Activated T-cell treated with anti-CD3 and anti-CD28 coated beads for 1 hour (primary cell): ENCODE results near the gene LRCH1.

Experiments used
- DNase-seq: peaks from one replicate; pipeline ENCODE4 v3.0.0-alpha.2; 2020; ENCODE audit warnings: low read depth

The LRCH1 gene

GRCh38 chr13:46712524-46712923, 159.6 kb downstream of the LRCH1 start:
- DNase-seq = no peak

- DNase-seq = no peak
Observed at GRCh38 chr13:46715363-46715762, 162.4 kb downstream of the LRCH1 start.

- DNase-seq = no peak
Observed at GRCh38 chr13:46716821-46717220, 163.9 kb downstream of the LRCH1 start.

GRCh38 chr13:46717275-46717674, 164.3 kb downstream of the LRCH1 start:
- no peak for DNase-seq

GRCh38 chr13:46717856-46718255, 164.9 kb downstream of the LRCH1 start:
- no peak for DNase-seq

DNA sequence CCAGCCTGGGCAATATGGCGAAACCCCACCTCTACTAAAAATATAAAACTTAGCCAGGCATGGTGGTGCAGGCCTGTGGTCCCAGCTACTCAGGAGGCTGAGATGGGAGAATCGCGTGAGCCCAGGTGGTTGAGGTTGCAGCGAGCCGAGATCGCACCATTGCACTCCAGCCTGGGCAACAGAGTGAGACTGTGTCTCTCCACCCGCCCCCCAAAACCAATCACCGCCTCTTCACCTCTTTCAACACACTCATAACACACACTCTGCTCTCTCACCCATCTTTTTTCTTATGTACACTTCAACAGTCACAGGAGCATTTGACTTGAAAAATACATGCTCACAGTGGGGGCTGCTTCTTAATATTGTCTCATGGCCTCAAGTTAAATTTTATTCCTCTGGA, 167.2 kb downstream of the LRCH1 start:
- no peak for DNase-seq

DNA sequence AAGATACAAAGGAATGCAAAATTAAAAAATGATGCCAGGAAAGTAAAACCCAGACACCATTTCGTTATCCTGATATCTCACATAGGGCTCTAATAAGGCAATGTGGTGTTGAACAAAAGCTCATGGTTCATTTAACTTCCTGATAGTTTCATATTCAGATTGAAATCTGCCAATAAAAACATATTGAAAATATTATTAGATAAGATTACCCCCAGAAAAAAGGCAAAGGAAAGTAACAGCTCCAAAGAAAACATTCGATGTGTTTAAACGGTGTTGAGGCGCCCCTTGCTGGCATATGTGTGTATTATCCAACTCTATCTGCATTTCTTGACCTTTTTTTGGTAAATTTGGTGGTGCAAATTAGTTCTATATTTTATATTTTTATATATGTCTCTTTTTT, 168.1 kb downstream of the LRCH1 start:
- peak; percentile 32 for DNase-seq

GRCh38 chr13:46726347-46726746, 173.4 kb downstream of the LRCH1 start:
- no peak for DNase-seq

GRCh38 chr13:46728777-46729176, 175.8 kb downstream of the LRCH1 start:
- no peak for DNase-seq

DNA sequence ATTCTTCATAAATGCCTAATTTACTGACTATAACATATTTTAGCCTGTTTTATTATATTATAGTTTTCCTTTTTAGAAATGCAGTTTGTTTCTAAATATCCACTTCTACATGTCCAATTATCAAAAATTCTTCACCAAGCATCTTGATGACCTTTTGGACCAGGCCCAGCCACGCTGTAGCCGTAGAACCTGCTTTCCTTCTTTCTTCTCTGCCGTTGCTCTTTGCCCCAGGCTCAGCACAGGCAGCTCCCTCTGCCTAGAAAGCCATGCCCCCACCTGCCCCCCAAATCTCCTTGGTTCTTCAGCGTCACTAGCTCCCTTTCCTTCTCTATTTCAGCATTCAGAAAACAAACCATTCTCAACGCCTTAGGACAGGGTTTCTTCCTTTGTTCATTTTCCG, 178.6 kb downstream of the LRCH1 start:
- no peak for DNase-seq

DNA sequence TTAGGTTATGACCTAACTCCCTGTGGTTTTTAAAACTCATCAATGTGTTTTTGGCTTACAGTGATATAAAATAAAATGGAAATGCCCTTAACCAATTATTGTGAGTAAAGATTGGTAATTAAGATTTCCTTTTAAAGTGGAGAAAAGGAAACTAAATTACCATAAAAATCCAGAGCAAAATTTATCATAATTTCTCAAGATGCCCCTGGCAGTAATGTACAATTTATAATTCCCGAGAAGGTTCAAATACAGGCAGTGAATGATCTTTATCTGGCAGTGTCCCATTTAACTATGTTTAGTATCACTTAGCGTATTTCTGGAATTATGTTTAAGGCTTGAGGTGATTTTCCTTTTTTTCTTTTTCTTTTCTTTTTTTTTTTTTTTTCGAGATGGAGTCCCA, 182.5 kb downstream of the LRCH1 start:
- no peak for DNase-seq

DNA sequence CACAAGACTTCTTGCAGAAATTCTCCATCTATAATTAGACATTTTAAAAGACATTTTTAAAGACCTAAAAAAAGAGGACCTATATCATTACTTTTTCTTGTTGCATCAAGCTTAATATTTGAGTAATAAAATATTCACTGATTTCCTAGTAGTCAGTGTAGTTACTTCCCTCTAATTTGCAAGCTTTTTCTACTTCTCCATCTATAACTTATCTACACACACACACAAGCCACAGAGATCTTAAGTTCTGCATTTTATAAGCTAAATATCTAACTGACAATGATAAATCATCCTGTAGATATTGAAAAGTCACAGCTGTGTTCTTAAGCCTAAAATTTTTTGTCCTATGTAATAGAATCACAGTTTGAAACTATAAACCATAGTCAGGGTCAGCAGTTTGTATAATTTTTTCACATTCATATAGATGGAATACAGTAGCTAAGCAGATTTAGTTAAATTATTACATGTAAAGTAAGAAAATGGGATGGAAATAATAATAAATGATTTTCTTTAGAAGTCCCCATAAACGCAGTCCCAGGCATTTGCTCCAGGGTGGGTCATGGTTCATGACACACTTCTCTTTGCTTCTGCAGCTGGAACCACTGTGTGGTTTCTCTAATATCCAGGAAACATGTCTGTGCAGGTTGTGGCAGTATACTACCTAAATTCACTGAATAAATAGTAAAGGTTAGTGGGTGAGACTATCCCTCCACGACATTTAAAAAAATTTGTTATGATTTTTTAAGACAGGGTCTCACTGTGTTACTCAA, 183.8 kb downstream of the LRCH1 start:
- no peak for DNase-seq

GRCh38 chr13:46738055-46738454, 185.1 kb downstream of the LRCH1 start:
- DNase-seq = no peak

DNA sequence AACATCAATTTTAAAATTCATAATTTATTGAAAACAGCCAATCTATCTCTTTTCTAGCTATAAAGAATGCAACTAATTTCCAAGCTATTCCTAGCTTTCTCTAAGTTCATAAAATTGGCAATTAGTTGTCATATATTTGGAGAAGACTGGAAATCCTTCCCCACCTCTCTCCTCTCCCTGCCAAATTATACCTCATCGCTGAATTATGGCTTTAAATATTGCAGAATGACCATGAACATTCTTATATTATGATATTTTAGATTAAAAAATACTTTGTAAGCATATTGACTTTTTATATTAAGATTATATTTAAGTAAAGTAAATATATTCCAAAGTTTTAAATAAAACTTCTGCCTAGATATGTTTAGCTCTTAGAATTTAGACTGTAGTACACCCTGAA, 185.8 kb downstream of the LRCH1 start:
- no peak for DNase-seq

GRCh38 chr13:46739447-46740098, 186.6 kb downstream of the LRCH1 start:
- DNase-seq = no peak

DNA sequence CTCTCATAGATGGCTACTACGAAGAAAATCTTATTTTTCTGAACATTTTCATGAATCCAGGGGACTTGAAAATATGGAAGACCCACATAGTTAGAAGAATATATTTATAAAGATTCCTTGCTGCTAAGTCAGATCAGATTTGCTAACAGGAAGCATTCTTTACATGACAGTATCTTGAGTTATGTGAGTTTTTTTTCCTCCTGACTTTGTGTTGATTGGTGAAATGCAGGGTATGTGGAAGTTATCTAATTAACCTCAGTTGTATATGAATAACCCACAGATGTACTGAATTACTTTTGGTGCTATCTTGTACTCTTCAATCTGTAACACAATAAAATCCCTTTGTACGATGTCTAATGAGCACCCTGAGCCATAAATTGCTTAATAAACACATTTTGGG, 190.2 kb downstream of the LRCH1 start:
- no peak for DNase-seq

DNA sequence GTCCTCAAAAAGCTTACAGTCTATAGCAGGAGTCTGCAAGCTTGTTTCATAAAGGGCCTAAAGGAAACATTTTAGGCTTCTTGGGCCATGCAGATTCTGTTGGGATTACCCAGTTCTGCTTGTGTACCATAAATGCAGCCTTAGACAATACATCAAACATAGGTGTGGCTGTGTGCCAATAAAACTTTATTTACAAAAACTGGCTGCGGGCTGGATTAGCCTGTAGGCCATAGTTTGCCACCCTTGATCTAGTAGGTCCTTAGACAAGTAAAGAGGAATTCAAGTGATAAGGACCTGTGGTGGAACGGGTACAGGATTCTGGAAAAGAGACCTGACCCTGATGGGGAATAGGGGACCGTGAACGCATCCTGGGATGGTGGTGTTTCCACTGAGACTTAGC, 192.1 kb downstream of the LRCH1 start:
- DNase-seq = no peak

DNA sequence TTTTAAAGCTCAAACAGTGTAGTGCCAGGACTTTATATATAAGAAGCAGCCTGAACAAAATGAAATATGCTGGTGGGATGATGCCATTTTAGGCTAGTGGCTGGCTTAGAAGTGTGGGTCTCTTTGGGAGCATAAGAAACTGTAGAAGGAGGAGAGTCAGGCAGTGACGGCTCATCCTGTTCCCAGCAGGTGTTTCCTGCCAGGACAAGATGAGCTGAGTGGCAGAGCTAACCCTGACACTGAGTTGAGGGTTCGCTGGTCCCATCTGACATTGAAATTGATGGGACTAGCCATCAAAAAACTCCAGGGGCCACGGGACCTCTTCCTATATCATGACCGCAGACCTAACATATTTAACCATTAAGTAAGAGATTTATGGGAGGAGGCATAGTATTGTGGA, 192.7 kb downstream of the LRCH1 start:
- DNase-seq = no peak

DNA sequence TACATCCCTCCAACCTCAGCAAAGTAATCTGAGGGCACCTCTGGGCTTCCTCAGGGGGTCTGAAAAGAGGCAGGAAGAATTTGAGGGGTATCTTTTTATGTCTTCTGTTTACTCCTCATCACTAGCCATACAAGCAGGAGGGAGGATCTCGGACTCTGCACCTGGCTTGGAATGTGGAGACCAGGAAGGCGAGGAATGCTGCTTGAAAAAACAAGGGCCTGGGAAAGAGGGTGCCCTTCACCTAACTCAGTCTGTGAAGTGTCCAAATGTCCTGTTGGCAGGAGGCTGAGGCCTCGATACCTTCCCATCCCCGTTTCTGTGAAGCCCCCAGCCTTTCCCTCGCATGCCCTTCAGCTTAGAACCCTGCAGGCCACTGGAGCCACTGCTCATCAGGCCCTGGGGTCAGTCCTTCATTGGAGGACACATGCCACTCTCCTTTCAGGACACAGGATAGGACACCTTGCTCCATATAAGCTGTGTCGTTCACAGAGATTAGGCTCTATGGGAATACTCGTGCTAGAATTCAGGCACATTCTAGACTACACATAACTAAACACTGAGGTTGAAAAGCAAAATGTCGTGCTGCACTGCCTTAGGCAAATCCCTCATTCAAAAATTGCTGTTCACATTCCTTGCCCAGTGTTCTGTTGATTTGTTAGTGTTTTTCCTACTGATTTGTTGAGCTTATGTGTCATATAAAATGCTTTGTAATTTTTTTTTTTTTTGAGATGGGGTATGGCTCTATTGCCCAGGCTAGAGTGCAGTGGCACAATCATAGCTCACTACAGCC, 194.3 kb downstream of the LRCH1 start:
- no peak for DNase-seq

DNA sequence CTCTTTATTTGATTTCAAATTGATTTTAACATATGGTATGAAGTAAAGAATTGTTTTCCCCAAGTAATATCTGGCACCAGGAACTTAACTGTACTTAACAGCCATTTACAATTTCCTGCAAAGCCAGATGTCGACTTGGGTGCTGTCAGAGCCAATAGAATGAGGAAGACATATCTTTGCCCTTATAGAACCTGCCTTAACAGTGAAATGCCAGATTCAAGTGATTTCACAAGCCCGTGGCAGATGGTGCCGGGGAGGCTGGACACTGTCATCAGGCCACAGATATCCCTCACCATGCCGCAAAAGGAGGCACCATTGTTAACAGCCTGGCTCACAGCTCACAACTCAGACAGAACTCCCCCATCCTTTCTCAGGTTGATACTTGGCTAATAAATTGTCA, 195.3 kb downstream of the LRCH1 start:
- DNase-seq = no peak

- DNase-seq = no peak
Observed at GRCh38 chr13:46749951-46750350, 197.0 kb downstream of the LRCH1 start.

DNA sequence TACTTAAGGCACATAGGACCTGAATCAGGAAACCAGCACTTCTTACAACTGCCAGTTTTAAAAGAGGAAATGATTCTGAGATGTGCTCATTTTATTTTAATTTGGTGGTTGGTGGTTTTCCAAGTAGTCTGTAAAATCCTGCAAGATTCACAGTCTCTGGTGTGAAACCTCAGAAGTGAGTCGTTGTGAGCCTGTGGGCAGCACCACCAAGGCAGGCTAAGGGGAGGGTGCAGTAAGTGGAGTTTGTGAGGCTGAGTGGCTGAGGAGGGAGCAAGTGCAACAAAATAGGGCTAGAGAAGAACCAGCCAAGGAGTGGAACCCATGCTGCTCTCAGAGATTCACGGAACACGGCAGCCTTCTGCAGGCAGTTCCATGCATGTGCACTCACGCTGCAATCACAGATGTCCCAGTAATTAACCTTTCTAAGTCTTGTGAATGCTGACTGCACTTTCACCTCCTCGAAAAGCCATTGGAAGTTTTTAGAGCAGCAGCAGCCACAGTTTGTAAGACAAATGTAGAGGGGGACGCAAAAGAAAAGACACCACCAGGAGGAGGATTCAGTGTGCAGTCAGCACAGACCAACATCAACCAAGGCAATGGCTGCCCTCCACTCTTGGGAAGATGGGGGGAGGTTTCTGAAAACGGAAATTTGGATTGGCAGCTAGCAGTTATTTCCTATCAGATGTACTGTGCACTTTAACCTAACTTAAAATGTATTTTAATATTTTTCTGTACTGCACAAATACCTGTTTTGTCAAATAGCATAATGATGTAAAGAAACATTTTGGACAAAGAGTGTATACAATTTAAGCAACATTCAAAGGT, 199.1 kb downstream of the LRCH1 start:
- DNase-seq = no peak
